ENCODE data around the gene ZBTB11. TPM values are rescaled to one million over a fixed set of nuclear protein-coding genes. Genes with fewer than 3 reads are reported as not detected.

Gene ZBTB11
- total RNA-seq, 1 donor from 2014 or later, result 11.8 TPM

GRCh38 chr3:101665357-101665756 lies 11.6 kb downstream of the ZBTB11 start:
- no peak for DNase-seq (ENCODE audit: low read depth)
- no peak for TF ChIP-seq CTCF (conservative IDR thresholded peaks at IDR 0.05; ENCODE audit: low read depth, low read length)
- no peak overlapping the region for H3K4me3 ChIP-seq (ENCODE audit: low read depth, low read length)

GRCh38 chr3:101660714-101661113 lies 16.2 kb downstream of the ZBTB11 start:
- DNase-seq (ENCODE audit: low read depth), result no peak
- no peak for TF ChIP-seq CTCF (conservative IDR thresholded peaks at IDR 0.05; ENCODE audit: low read depth, low read length)
- H3K4me3 ChIP-seq (ENCODE audit: low read depth, low read length), result no peak overlapping the region

GRCh38 chr3:101656651-101657050 lies 20.3 kb downstream of the ZBTB11 start:
- TF ChIP-seq CTCF (conservative IDR thresholded peaks at IDR 0.05; ENCODE audit: low read depth, low read length), result no peak
- H3K4me3 ChIP-seq (ENCODE audit: low read depth, low read length), result no peak overlapping the region
- no peak for DNase-seq (ENCODE audit: low read depth)

- H3K4me3 ChIP-seq (ENCODE audit: low read depth, low read length), result no peak overlapping the region
- no peak for TF ChIP-seq CTCF (conservative IDR thresholded peaks at IDR 0.05; ENCODE audit: low read depth, low read length)
- DNase-seq (ENCODE audit: low read depth), result no peak
Measured at GRCh38 chr3:101646726-101647125, 30.2 kb downstream of the ZBTB11 start.

- TF ChIP-seq CTCF (conservative IDR thresholded peaks at IDR 0.05; ENCODE audit: low read depth, low read length), result no peak
- H3K4me3 ChIP-seq (ENCODE audit: low read depth, low read length), result no peak overlapping the region
- no peak for DNase-seq (ENCODE audit: low read depth)
Measured at GRCh38 chr3:101643861-101644613, 32.9 kb downstream of the ZBTB11 start.

GRCh38 chr3:101643009-101643844 lies 33.7 kb downstream of the ZBTB11 start:
- TF ChIP-seq CTCF (conservative IDR thresholded peaks at IDR 0.05; ENCODE audit: low read depth, low read length), result no peak
- no peak overlapping the region for H3K4me3 ChIP-seq (ENCODE audit: low read depth, low read length)
- no peak for DNase-seq (ENCODE audit: low read depth)
